ENCODE measurements around the gene SLC35F3. TPM values are rescaled to one million over a fixed set of nuclear protein-coding genes. Genes with fewer than 3 reads are reported as not detected.

The SLC35F3 gene
- total RNA-seq, 2 experiments from 2014 or later = 0.08 TPM; not detected in 1

DNA sequence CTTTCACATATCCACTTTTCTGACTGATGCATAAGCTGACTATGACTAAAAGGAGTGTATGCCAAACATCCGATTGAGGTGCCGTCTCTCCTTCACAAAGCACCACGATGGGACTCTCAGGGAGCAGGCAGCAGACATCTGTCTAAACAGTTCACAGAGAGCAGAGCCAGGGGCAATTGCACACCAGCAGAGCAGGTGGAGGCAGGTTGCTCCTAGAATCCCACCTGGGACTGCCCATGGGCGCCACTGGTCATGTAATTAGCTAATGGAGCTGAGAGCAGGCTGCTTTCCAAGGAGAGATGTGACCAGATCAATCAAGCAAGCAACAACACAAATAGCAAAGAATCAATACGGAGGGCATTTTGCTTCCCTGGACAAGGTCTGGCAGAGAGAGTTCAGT, 438.3 kb downstream of the SLC35F3 start:
- no peaks in the 10 kb centered on the region for H3K4me1 ChIP-seq (ENCODE audit: insufficient read depth, low read length)
- no peak for DNase-seq
- H3K9me3 ChIP-seq (ENCODE audit: control insufficient read depth in 1 of 2, insufficient read depth in 1 of 2, low read length in 2 of 2) = no peaks in the 10 kb centered on the region
- H3K4me3 ChIP-seq (ENCODE audit: low read length) = no peak overlapping the region
- ATAC-seq (ENCODE audit: poor library complexity) = no peak
- no peak overlapping the region for H3K27ac ChIP-seq (ENCODE audit: low read depth in 1 of 2, low read length in 2 of 2)
- no peaks in the 10 kb centered on the region for H3K27me3 ChIP-seq (ENCODE audit: control insufficient read depth in 1 of 2, insufficient read depth in 2 of 2, low read length in 2 of 2)
- H3K4me1 Mint-ChIP-seq (ENCODE audit: low read depth) = no peaks in the 10 kb centered on the region
- intact Hi-C loops (cut with DNase I, micrococcal nuclease) = no loop called here
- no peak overlapping the region for H3K4me3 Mint-ChIP-seq
- no peaks in the 10 kb centered on the region for H3K36me3 Mint-ChIP-seq (ENCODE audit: low read depth)
- H3K27me3 Mint-ChIP-seq = no peaks in the 10 kb centered on the region
- TF ChIP-seq, protein P1, sequence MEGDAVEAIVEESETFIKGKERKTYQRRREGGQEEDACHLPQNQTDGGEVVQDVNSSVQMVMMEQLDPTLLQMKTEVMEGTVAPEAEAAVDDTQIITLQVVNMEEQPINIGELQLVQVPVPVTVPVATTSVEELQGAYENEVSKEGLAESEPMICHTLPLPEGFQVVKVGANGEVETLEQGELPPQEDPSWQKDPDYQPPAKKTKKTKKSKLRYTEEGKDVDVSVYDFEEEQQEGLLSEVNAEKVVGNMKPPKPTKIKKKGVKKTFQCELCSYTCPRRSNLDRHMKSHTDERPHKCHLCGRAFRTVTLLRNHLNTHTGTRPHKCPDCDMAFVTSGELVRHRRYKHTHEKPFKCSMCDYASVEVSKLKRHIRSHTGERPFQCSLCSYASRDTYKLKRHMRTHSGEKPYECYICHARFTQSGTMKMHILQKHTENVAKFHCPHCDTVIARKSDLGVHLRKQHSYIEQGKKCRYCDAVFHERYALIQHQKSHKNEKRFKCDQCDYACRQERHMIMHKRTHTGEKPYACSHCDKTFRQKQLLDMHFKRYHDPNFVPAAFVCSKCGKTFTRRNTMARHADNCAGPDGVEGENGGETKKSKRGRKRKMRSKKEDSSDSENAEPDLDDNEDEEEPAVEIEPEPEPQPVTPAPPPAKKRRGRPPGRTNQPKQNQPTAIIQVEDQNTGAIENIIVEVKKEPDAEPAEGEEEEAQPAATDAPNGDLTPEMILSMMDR (IDR thresholded peaks at IDR 0.05) = no peak
- POLR2A ChIA-PET = no interaction called here
- CTCF ChIA-PET = interaction anchor here (0.9 kb wide), 1 partner anchor 16 kb away, joined by 3 read pairs; no protein-coding TSS in a partner anchor
- H3K9me3 Mint-ChIP-seq = peaks cover 3% of the 10 kb centered on the region
- no peaks in the 10 kb centered on the region for H3K36me3 ChIP-seq (ENCODE audit: insufficient read depth, low read length)
- H3K27ac Mint-ChIP-seq = no peak overlapping the region

DNA sequence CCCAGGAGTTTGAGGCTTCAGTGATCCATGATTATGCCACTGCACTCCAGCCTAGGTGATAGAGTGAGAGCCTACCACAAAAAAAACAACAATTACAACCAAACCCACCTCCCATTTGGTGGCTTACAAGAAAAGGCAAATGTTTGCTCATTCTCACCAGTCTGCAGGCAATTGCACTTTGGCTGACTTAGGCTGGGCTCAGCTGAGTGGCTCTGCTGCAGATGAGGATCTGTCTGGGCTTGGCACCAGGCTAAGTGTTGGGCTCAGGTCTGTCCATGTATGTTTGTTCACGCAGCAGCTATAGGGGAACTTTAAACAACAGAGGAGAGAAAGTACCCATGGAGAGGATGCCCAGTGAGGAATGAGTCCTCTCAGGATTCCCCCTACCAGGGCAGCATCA, 440.8 kb downstream of the SLC35F3 start:
- H3K36me3 Mint-ChIP-seq (ENCODE audit: low read depth) = no peaks in the 10 kb centered on the region
- no peaks in the 10 kb centered on the region for H3K9me3 ChIP-seq (ENCODE audit: control insufficient read depth in 1 of 2, insufficient read depth in 1 of 2, low read length in 2 of 2)
- no peak overlapping the region for H3K27ac Mint-ChIP-seq
- ATAC-seq (ENCODE audit: poor library complexity) (no peak), DNase-seq (no peak)
- peaks cover 0 to 7% of the 10 kb centered on the region in 2 experiments for H3K27me3 ChIP-seq (ENCODE audit: control insufficient read depth in 1 of 2, insufficient read depth in 2 of 2, low read length in 2 of 2)
- no peaks in the 10 kb centered on the region for H3K9me3 Mint-ChIP-seq
- no peaks in the 10 kb centered on the region for H3K36me3 ChIP-seq (ENCODE audit: insufficient read depth, low read length)
- TF ChIP-seq, protein P1 (IDR thresholded peaks at IDR 0.05) = no peak
- H3K4me1 ChIP-seq (ENCODE audit: insufficient read depth, low read length) = no peaks in the 10 kb centered on the region
- ChIA-PET CTCF (no interaction called here), POLR2A (no interaction called here)
- intact Hi-C loops (cut with DNase I, micrococcal nuclease) = no loop called here
- peaks cover 11% of the 10 kb centered on the region for H3K27me3 Mint-ChIP-seq
- no peaks in the 10 kb centered on the region for H3K4me1 Mint-ChIP-seq (ENCODE audit: low read depth)
- no peak overlapping the region for H3K4me3 ChIP-seq (ENCODE audit: low read length)
- no peak overlapping the region for H3K4me3 Mint-ChIP-seq
- no peak overlapping the region for H3K27ac ChIP-seq (ENCODE audit: low read depth in 1 of 2, low read length in 2 of 2)

DNA sequence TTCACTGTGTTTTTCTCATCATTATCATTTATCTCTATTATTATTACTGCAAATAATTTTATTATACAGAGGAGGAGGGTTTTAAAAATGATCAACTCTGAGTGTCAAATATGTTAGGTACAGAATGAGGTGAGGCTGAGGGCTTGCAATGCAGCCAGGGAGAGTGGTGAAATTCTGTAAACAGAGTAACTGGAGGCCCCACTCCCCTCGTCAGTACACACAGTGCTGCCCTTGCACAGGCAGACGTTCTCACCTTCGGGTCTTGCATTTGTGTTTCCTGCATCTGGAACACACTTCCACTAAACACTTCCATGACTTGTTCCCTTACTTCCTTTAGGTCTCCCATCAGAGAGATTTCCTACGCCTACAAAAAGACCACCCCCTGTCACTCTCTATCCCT, 444.5 kb downstream of the SLC35F3 start:
- Mint-ChIP-seq H3K9me3 (no peaks in the 10 kb centered on the region), H3K27me3 (peaks cover 11% of the 10 kb centered on the region), H3K36me3 (ENCODE audit: low read depth) (no peaks in the 10 kb centered on the region), H3K4me1 (ENCODE audit: low read depth) (no peaks in the 10 kb centered on the region), H3K4me3 (no peak overlapping the region), H3K27ac (no peak overlapping the region)
- DNase-seq (no peak), ATAC-seq (ENCODE audit: poor library complexity) (no peak)
- POLR2A ChIA-PET = no interaction called here
- intact Hi-C loops (cut with DNase I, micrococcal nuclease) = no loop called here
- no peak overlapping the region for H3K27ac ChIP-seq (ENCODE audit: low read depth in 1 of 2, low read length in 2 of 2)
- peaks cover 0 to 7% of the 10 kb centered on the region in 2 experiments for H3K27me3 ChIP-seq (ENCODE audit: control insufficient read depth in 1 of 2, insufficient read depth in 2 of 2, low read length in 2 of 2)
- H3K9me3 ChIP-seq (ENCODE audit: control insufficient read depth in 1 of 2, insufficient read depth in 1 of 2, low read length in 2 of 2) = no peaks in the 10 kb centered on the region
- H3K36me3 ChIP-seq (ENCODE audit: insufficient read depth, low read length) = no peaks in the 10 kb centered on the region
- no peaks in the 10 kb centered on the region for H3K4me1 ChIP-seq (ENCODE audit: insufficient read depth, low read length)
- H3K4me3 ChIP-seq (ENCODE audit: low read length) = no peak overlapping the region
- CTCF ChIA-PET = interaction anchor here (0.7 kb wide), 1 partner anchor 22 kb away, joined by 3 read pairs; no protein-coding TSS in a partner anchor
- TF ChIP-seq, protein P1 (IDR thresholded peaks at IDR 0.05) = no peak

All from CD4-positive, alpha-beta T cell (primary cell).